Measurements from ENCODE around the gene SORCS2.

The SORCS2 gene

DNA sequence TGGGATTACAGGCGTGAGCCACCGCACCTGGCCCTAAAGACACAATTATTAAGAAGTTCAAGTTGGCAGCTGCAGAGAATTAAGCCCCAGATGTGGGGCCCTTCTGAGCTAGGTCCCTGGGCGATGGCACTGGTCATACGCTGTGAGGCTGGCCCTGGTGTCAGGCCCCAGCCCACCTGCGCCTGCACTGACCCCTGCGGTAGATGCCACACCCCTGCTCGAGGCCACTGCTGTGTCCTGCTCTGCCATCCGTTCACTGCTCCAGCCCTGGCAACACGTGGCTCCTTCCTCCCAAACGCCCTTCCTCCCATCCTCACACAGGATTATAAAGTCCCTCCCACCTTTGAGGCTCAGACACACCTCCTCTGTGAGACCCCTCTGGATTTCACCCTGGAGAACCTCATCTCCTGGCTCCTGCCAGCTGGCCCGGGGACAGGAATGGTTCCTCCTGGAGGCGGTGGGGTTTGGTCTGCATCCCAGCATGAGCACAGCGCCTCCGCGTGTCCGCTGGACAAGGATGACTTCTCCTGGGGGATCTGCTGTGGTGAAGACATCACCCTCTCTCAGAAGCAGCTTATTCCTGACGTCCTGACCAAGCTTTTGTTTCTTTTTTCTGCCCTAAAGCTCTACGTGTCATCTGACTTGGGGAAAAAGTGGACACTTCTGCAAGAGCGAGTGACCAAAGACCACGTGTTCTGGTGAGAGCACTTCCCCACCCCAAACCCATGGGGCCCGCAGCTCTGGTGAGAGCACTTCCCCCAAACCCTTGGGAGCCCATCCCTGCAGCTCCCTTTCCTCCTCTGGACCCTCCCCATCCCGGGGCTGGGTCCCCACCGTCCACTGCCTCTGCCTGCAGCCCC is 461.4 kb downstream of the SORCS2 start:
- no peak for DNase-seq (ENCODE audit: low read depth)

DNA sequence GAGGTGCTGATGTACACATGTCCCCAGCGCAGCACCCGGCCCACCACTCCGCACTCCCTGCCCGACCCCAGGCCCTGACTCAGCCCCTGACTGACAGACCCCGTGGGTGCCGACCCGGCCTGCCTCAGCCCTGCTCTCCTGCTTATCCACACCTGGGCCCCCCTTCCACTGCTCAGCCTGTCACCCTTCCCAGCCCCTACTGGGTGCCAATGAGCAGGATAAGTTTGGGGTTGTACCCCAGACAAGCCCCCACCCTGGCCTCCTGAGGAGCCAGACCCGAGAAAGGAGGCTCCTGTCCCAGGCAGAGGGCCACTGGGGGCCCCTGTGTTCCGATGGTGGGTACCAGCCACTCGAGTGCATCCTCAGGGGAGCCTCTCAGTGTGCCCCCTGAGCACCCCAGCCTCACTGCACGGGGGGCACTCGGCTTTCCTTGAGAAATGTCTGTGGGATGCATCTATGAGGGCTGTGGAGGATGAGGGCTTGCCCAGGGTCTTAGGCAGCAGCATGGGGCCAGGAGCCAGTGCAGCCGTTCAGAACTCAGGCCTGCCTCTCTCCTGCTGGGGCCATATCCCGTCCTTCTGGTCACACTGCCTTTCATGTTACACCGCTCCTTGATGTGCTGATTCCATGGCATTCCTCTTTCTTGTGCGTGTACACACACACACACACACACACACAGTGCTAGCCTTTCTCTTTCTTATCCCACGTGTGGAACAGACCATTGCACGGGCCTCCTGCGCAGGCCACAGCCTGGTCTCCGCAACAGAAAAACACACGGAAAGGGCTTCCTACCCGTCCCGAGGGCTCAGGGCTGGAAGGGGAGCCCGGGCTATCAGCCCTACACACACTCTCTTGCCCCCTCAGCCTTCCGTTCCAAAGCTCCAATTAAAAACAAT is 462.5 kb downstream of the SORCS2 start:
- no peak for DNase-seq (ENCODE audit: low read depth)

DNA sequence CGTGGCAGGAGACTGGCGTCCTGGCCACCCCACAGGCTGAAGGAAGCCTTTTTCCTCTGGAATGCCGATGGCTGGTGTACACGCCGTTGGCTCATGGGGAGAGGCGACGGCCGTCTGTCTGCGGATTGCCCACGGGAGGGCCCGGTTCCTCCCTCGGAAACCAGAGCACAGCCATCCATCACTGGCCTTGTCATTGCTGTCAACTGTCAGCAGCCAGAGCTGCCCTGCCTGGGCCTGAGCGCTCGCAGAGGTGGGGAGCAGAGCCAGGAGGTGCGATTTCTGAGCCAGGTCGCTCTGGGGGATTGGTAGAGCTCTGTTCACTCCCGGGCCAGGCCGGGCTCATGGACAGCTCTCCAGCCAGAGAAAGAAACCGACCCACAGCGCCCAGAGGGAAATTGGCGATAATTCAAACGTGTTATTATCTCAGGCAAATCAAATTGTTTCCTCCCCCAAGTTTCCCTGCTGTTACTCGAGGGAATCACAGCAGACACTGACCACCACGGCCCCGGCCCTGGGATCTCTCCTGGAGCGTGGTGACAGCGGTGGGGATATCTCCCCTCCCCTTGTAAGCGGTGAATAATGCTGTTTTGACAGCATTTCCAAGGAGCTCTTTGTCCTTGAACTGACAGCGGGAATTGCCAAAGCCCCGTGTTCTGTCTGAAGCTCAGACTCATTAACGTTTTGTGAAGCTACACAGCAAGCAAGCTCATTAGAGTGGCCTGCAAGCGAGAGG is 463.3 kb downstream of the SORCS2 start:
- DNase-seq (ENCODE audit: low read depth), result peak; percentile 35

DNA sequence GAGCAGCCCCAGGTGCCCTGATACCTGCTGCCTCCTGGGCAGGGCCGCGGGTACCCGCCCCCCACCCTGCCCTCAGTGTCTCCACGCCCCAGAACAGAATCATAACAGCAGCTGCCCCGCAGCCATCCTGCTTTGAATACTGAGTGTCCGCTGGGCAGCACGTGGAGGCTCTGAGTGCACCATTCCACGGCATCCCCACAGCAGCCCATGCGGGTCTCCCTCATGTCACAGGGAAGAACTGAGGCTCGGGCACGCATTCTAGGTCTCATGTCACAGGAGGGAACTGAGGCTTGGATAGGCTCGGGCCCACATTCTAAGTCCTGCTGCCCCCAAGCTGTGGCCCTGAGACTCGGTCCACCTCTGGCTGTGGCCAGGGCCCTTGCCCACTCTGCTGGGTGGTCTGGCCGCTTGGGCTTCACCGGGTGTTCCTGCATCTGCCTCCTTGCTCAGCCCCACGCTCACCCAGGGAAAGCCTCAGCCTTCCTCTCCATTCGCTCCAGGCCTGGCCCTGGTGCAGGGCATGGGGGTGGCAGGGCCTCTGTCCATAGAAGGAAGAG is 464.0 kb downstream of the SORCS2 start:
- no peak for DNase-seq (ENCODE audit: low read depth)

DNA sequence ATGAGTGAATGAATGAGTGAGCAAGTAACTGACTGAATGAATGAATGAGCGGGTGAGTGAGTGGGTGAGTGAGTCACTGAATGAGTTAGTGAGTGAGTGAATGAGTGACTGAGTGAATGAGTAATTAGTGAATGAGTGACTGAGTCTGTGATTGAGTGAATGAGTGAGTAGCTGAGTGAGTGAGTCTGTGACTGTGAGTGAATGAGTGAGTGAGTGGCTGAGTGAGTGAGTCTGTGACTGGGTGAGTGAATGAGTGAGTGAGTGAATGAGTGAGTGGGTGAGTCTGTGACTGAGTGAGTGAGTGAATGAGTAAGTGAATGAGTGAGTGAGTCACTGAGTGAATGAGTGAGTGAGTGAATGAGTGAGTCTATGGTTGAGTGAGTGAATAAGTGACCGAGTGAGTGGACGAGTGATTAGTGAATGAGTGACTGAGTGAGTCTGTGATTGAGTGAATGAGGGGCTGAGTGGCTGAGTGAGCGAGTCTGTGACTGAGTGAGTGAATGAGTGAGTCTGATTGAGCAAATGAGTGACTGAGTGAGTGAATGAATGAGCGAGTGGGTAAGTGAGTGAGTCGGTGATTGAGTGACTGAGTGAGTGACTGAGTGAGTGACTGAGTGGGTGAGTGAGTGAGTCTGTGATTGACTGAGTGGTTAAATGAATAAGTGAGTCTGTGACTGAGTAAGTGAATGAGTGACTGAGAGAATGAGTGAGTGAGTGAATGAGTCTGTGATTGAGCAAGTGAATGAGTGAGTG is 465.4 kb downstream of the SORCS2 start:
- no peak for DNase-seq (ENCODE audit: low read depth)

DNA sequence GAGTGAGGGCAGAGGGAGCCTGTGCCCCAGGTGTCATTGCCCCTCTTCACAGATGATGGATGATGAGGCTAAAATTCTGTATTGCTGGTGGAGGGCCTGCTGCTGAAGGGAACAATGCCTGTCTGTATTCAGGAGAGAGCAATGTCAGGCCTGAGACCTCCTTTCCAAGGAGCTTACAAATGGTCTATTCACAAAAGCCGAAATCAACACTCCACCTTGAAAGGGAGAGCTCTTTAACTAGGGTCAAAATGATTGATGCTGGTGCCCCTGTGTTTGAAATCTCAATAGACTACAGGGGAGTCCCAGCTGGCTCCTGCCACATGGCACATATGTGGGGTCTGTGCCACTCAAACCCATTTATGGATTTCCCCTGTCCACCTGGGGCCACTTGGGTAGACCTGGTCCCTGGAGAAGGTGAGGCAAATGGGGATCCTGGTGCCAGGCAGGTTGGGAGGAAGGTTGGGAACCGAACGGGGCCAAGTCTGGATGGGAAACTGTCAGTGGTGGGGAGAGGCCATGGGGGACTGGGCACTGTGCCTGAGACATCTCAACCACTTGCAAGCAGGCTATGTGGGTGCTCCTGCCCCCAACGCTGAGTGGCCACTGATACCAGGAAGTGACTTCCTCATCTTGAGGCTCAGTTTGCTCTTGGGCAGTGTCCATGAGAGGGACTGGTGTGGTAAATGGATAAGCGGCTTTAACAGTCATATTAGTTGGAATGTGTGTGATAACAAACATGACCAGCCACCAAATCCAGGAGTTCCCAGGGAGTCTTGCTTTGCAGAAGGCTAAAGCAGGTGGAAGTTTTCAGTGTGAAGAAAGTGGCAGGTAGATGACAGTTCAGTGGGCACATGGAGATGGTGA is 466.2 kb downstream of the SORCS2 start:
- DNase-seq (ENCODE audit: low read depth), result no peak

DNA sequence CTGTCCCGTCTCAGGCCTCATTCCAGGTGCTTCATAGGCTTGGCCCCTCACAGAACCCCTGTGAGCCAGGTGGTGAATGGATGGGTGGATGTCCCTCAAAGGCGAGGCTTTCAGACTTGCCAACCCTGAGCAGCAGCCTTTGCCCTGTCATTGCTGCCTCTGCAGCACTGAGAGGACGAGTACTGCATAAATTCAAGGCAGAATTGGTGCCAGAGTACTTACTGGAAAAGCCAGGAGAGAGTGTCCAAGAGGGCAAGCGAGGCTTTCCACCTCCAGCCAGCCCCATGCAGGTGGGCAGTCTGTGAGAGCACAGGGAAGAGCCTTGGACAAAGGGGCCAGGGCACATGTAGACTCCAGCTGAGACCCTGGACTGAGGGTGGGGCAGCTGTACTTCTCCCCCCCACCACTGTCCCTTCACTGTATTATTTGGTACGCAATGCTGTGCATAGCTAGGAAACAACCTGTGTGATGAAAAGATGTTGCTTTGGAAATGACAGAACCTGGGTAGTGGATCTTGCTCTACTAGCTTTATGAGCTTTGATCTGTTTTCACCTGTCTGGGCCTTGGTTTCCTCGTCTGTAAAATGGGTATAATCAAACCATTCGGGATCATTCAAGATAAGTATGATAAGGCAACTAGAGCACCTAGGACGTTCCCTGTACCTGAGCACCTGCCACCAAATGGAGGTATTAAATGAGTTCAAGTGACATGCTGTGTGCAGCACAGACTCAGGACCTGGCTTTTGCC is 467.3 kb downstream of the SORCS2 start:
- no peak for DNase-seq (ENCODE audit: low read depth)

DNA sequence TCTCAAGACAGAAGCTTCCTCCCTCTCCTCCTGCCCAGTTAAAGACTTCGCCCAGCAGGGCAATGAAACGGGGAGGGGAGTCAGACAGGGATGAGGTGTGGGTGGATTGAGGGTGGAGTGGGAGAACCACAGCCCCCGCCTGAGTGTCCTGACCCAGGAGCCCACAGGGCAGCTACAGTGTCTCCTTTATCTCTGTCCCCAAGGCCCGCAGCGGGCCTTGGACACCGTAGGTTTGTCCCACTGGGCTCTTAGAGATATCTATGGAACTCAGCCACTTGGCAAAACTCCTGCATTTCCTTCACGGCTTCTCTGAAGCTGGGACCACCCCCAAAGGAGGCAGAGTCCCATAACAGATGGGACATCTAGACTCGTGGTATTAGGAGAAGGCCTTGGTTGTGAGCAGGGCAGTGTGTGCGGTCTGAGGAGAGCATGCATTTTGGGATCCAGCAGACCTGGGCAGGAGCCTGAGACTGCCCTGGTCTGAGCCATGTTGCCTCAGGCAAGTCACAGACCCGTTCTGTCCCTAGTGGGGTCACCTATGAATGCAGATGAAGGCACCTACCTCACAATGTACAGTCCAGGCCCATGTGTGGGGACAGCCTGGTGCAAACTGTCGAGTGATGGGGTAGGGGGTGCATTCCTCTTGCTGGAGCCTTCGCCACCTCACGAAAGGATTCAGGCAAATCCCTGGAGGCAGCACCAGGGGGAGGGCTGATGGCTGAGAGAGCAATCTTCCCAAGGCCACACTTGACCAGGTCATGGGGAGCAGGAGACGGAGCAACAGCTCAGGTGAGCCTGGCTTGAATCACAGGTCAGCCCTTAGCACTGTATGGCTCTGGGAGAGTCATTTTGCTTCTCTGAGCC is 468.1 kb downstream of the SORCS2 start:
- no peak for DNase-seq (ENCODE audit: low read depth)

DNA sequence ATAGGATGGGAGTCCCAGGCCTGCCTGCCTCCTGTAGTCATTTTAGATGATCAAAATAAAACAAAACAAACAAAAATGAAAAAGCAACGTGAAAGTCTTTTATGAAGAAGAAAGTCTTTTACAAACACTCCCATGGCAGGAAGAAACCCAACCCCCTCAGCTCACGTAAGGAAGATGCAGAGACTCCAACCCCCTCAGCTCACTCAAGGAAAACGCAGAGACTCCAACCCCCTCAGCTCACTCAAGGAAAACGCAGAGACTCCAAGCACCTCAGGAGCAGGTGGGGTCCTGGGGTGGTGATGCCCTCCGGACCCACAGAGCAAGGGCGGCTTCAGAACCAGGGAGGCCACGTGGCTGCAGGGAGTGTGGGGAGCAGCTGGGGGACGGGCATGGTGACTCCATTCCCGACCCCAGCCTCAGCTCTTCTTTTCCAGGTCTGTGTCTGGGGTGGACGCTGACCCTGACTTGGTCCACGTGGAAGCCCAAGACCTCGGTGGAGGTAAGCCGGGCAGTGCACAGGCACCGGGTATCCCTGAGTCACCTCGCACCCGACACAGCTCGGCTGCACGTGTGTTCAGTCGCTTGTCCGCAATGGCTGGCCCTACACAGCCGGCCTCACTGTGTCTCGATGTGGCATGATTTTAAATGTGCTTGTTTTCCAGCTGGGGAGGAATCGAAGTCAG is 468.9 kb downstream of the SORCS2 start:
- DNase-seq (ENCODE audit: low read depth), result no peak

DNA sequence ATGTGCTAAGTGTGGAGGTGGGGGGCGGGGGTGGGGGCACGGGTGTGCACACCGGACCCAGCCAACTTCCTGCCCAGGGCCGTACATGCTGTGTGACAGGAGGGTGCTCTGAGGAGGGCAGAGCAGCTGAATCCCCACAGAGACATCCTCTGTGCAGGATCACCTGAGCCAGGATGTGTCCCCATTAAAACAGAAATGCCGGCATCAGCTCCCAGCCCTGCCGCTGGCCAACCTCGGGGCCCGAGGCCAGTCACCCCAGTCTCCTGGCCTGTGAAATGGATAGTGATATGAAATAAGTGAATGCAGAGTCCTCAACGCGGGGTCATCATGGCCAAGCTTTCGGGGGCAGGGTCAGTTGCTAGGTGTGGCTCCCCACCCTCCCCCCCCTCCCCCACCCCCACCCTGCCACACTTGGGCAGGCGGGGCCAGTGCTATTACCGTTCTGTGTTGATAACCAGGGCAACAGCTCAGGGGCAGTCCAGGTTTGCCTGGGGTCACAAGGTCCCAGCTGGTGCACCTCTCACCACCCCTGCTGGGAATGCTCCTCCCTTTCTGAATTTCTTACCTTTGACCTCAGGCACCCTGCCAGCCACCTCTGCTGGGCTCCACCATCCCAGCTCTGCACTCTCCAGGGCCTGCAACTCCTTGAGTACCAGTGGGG is 469.6 kb downstream of the SORCS2 start:
- no peak for DNase-seq (ENCODE audit: low read depth)

DNA sequence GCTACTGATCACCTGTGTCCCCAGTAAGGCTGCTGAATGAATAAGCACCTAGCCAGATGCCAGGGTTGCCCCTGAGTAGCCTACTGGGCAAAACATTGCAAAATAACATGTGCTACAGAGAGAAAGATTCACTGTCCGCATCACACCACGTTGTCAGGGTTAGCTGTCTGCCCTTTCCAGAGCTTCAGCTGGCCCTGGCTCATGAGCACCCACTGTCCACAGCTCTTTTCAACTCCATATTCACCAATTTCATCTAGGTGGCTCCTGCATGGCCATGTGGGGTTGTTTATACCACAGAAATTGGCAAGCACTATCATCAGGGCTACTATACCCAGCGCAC is 470.1 kb downstream of the SORCS2 start:
- no peak for DNase-seq (ENCODE audit: low read depth)

DNA sequence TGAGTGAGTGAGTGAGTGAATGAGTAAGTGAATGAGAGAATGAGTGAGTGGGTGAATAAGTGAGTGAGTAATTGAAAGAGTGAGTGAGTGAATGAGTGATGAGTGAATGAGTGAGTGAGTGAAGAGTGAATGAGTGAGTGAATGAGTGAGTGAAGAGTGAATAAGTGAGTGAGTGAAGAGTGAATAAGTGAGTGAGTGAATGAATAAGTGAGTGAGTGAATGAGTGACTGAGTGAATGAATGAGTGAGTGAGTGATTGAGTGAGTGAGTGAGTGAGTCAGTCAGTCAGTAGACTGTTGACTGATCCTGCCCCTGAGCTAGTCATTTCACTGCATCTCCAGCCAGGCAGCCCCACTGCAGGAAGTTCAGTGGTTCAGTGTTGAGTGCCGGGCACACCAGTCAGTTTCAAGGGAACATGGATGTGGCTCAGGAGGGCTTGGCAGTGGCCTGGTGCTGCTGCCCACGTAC is 470.8 kb downstream of the SORCS2 start:
- no peak for DNase-seq (ENCODE audit: low read depth)

DNA sequence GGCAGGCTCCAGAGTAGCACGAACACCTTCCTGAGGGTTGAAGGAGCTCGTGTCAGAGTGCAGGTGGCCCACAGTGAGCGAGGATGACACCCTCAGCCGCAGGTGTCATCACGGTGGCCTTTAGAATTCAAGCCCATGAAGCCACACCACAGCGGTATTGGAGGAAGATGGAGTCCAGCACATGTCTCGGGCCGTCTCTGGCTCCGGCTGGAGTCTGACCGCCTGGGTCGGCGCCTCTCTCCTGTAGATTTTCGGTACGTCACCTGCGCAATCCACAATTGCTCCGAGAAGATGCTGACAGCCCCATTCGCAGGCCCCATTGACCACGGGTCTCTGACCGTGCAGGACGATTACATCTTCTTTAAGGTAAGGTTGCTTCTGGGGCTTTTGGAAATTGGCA is 471.8 kb downstream of the SORCS2 start:
- no peak for DNase-seq (ENCODE audit: low read depth)

DNA sequence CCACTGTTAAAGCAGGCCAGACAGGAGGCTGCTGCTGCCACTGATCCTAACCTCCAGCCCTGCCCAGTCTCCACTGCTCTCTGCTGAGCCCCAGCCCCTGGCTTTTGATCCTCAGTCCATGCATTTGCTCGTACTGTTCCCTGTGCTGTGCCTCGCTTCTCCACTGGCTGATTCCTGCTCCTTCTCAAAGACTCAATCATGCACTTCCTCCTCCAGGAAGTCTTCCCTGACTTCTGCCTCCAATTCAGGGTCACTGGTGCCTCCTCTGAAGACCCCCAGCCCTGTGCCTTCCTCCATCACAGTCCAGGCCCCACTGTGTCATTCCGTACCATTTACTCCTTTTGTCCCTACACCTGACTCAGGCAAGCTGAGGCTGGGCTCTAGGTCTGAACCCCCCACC is 473.0 kb downstream of the SORCS2 start:
- DNase-seq (ENCODE audit: low read depth), result no peak

DNA sequence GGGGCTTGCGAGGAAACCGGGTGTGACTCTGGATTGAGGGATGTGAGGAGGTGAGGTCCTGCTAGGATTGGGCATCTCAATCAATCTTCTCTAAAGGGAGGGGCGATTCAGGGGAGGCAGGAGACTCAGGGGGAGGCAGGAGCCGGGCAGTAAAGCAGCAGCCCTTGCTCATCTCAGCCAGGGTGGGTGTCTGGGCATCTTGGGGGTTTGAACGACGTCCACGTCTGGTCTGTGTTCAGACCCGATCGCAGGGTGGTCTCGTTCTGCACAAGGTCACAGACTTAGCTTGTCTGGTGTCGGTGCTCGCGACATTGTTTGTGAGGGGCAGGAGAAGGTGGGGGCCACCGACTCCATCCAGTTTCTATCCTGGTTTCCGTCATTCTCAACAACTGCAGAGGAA is 473.7 kb downstream of the SORCS2 start:
- DNase-seq (ENCODE audit: low read depth), result no peak

DNA sequence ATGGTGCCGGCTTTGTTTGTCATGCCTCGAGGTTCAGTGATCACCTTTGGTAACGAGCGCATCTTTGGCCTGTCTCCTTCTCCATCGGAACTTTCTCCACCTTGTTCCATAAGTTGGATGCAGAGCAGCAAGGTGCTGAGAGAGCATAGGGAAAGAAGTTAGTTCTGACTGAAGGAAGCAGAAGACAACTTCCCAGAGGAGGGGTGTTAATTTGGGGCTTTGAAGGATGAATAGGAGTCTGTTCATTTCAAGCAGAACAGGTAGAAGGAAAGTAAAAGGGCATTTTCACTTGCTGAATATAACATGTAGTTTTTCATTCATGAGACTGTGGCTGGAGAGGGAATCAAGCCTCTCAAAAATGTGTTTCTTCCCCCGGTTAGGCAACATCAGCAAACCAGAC is 474.4 kb downstream of the SORCS2 start:
- DNase-seq (ENCODE audit: low read depth), result no peak

DNA sequence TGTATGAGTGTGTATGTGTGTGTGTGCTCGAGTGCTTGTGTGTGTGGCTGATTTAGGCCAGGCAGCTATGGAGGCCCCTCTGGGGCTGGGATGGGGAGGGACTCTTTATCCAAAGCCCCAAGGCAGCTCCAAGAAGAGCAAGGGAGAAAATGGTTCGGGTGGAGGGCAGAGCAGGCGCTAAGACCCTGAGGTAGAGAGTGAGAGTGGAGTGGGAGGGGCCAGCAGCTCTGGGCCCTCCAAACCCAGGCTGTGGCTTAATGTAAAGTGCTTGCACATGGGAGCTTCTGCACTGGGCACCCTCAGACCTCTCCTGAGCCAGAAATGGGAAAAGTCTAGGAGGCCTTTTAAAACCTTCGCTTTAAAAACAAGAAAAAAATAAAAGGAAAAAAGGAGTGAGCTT is 475.9 kb downstream of the SORCS2 start:
- DNase-seq (ENCODE audit: low read depth), result no peak

DNA sequence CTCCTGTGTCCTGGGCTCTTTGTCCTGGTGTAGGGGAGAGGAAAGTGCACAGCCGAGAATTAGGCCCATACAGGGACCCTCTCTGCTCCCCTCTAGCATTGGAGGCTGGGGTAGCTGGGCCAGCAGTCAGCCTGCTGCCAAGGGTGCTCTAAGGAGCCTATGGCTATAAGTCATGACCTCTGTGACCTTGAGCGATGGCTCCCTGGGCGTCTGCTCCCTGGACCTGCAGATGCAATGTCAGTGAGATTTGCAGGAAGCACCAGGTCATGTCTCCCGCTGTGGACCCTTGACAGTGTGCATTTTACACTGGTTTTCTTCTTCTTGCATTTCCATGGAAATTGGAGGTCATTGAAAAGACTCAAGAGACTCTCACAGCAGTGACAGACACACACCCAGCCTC is 476.5 kb downstream of the SORCS2 start:
- no peak for DNase-seq (ENCODE audit: low read depth)

Data from amniotic epithelial cell (primary cell).